H1 (cell line): ENCODE measurements around the gene TCIRG1. TPM values are rescaled to one million over a fixed set of nuclear protein-coding genes. Genes with fewer than 3 reads are reported as not detected.

Experiments
- CTCF ChIA-PET: fragments of 300-600 bp; sonication (Branson Sonifier 250); formaldehyde crosslinking; loops from one replicate; lab custom pipeline; 2021; ENCODE audit not compliant: partially characterized antibody; lab: Charles Lee
- POLR2A ChIA-PET: fragments of 300-600 bp; sonication (Branson Sonifier 250); formaldehyde crosslinking; loops from one replicate; lab custom pipeline; 2021; ENCODE audit warnings: inconsistent platforms; ENCODE audit not compliant: partially characterized antibody; lab: Charles Lee
- DNase-seq, 2 experiments: peaks; one replicate each; pipeline versions ENCODE4 v3.0.0 to v3.0.0-alpha.2; 2010 to 2022; ENCODE audit warnings: low spot score in 2 of 2, low read depth in 1 of 2, mixed read lengths in 1 of 2
- FAIRE-seq: peaks from 2 replicates; lab custom pipeline; 2011; peaks lifted over from hg19 to GRCh38; lab: Jason Lieb, UNC
- H2AFZ ChIP-seq: 2 replicates; pipeline ENCODE4 v1.8.1; 2012; ENCODE audit warnings: low read length, inconsistent platforms
- H2AK5ac ChIP-seq: 2 replicates; pipeline ENCODE4 v1.6.1; 2013; ENCODE audit warnings: low read depth, low read length
- H2BK120ac ChIP-seq: replicated peaks from 2 replicates; pipeline ENCODE3; 2013; ENCODE audit warnings: low read depth, low read length, inconsistent platforms
- H2BK12ac ChIP-seq: 2 replicates; pipeline ENCODE4 v1.6.1; 2013; ENCODE audit warnings: low read depth, low read length
- H2BK15ac ChIP-seq: 2 replicates; pipeline ENCODE4 v1.6.1; 2013; ENCODE audit warnings: low read length
- H2BK20ac ChIP-seq: 2 replicates; pipeline ENCODE4 v1.6.1; 2013; ENCODE audit warnings: low read length
- H2BK5ac ChIP-seq: 2 replicates; pipeline ENCODE4 v1.6.1; 2013; ENCODE audit warnings: low read depth, low read length
- H3K14ac ChIP-seq: 2 replicates; pipeline ENCODE4 v1.6.1; 2013; ENCODE audit warnings: inconsistent platforms; ENCODE audit not compliant: insufficient read length
- H3K18ac ChIP-seq: 2 replicates; pipeline ENCODE4 v1.6.1; 2013; ENCODE audit warnings: low read length; ENCODE audit errors: extremely low read depth
- H3K23ac ChIP-seq: 2 replicates; pipeline ENCODE4 v1.6.1; 2013; ENCODE audit warnings: inconsistent platforms; ENCODE audit not compliant: insufficient read length
- H3K23me2 ChIP-seq: 2 replicates; pipeline ENCODE4 v1.6.1; 2013; ENCODE audit warnings: low read depth, low read length
- H3K27ac ChIP-seq: 2 replicates; pipeline ENCODE4 v1.6.1; 2011; ENCODE audit warnings: low read depth, low read length, inconsistent platforms
- H3K27me3 ChIP-seq, 4 experiments: replicated peaks in 1 of 4; 1 replicate in 1 of 4; 2 replicates in 3 of 4; pipeline versions ENCODE4 v1.6.1 to v1.8.1; 2011 to 2013; ENCODE audit warnings: low read length in 3 of 4, mild to moderate bottlenecking in 3 of 4, inconsistent platforms in 2 of 4, mixed read lengths in 2 of 4, moderate library complexity in 1 of 4; ENCODE audit not compliant: control insufficient read depth in 3 of 4, insufficient read depth in 3 of 4; ENCODE audit errors: extremely low read depth in 1 of 4
- H3K36me3 ChIP-seq, 4 experiments: 2 replicates each; pipeline versions ENCODE4 v1.6.1 to v1.8.1; 2011 to 2013; ENCODE audit warnings: mild to moderate bottlenecking in 4 of 4, low read length in 3 of 4, moderate library complexity in 2 of 4, control low read depth in 1 of 4, inconsistent platforms in 1 of 4; ENCODE audit not compliant: insufficient read depth in 4 of 4, control insufficient read depth in 2 of 4
- H3K4ac ChIP-seq: replicated peaks from 2 replicates; pipeline ENCODE3; 2013; ENCODE audit warnings: low read length, low read depth, mixed read lengths, inconsistent platforms; ENCODE audit not compliant: insufficient read length
- H3K4me1 ChIP-seq, 4 experiments: replicated peaks in 1 of 4; 1 replicate in 1 of 4; 2 replicates in 3 of 4; pipeline versions ENCODE4 v1.6.1 to v1.8.1; 2011 to 2013; ENCODE audit warnings: low read length in 3 of 4, inconsistent platforms in 2 of 4, mixed read lengths in 1 of 4; ENCODE audit not compliant: insufficient read depth in 4 of 4, control insufficient read depth in 3 of 4
- H3K4me2 ChIP-seq, 2 experiments: 2 replicates each; pipeline versions ENCODE4 v1.6.1 to v1.8.1; 2011 to 2013; ENCODE audit warnings: low read depth in 2 of 2, low read length in 2 of 2, control low read depth in 1 of 2, inconsistent platforms in 1 of 2, mild to moderate bottlenecking in 1 of 2; ENCODE audit not compliant: insufficient read depth in 1 of 2
- H3K4me3 ChIP-seq, 4 experiments: fragments of 200-600, 300-600 bp in 1 of 4; sonication (generic), shearing (Covaris generic), sonication (Bioruptor Twin) in 1 of 4; 2 replicates each; pipeline versions ENCODE4 v1.5.1 to v1.8.1; 2011 to 2016; ENCODE audit warnings: low read length in 4 of 4, low read depth in 3 of 4, control low read depth in 2 of 4, inconsistent platforms in 2 of 4, mild to moderate bottlenecking in 2 of 4, mixed read lengths in 1 of 4, moderate library complexity in 1 of 4; ENCODE audit not compliant: insufficient read depth in 2 of 4; ENCODE audit errors: extremely low read depth in 1 of 4
- H3K56ac ChIP-seq: replicated peaks from 2 replicates; pipeline ENCODE3; 2013; ENCODE audit warnings: low read depth, mild to moderate bottlenecking, mixed read lengths, low read length, inconsistent platforms; ENCODE audit not compliant: insufficient read length
- H3K79me1 ChIP-seq: 2 replicates; pipeline ENCODE4 v1.6.1; 2013; ENCODE audit warnings: low read depth, low read length, control low read depth
- H3K79me2 ChIP-seq, 2 experiments: 2 replicates each; pipeline versions ENCODE4 v1.6.1 to v1.8.1; 2012 to 2013; ENCODE audit warnings: low read length in 2 of 2, mild to moderate bottlenecking in 2 of 2, inconsistent platforms in 1 of 2; ENCODE audit not compliant: insufficient read depth in 2 of 2, control insufficient read depth in 1 of 2
- H3K9ac ChIP-seq, 4 experiments: replicated peaks in 1 of 4; 1 replicate in 1 of 4; 2 replicates in 3 of 4; pipeline versions ENCODE4 v1.6.1 to v1.8.1; 2011 to 2013; ENCODE audit warnings: low read depth in 3 of 4, low read length in 3 of 4, control low read depth in 2 of 4, mild to moderate bottlenecking in 2 of 4, moderate library complexity in 2 of 4, inconsistent platforms in 1 of 4; ENCODE audit errors: extremely low read depth in 1 of 4
- H3K9me3 ChIP-seq, 2 experiments: 2 replicates each; pipeline versions ENCODE4 v1.6.1 to v1.8.1; 2012 to 2013; ENCODE audit warnings: mild to moderate bottlenecking in 2 of 2, moderate library complexity in 2 of 2, control low read depth in 1 of 2, inconsistent platforms in 1 of 2, low read depth in 1 of 2, low read length in 1 of 2, mixed read lengths in 1 of 2; ENCODE audit not compliant: insufficient read depth in 2 of 2
- H4K20me1 ChIP-seq, 2 experiments: replicated peaks in 1 of 2; 2 replicates each; pipeline versions ENCODE3 to v1.8.1; 2011 to 2013; ENCODE audit warnings: inconsistent platforms in 2 of 2, low read length in 2 of 2, mild to moderate bottlenecking in 1 of 2; ENCODE audit not compliant: insufficient read depth in 2 of 2, control insufficient read depth in 1 of 2
- H4K5ac ChIP-seq: 2 replicates; pipeline ENCODE4 v1.6.1; 2013; ENCODE audit warnings: low read length, low read depth, mixed read lengths, inconsistent platforms; ENCODE audit not compliant: insufficient read length
- H4K8ac ChIP-seq: 2 replicates; pipeline ENCODE4 v1.8.0; 2013; ENCODE audit warnings: mild to moderate bottlenecking, moderate library complexity, low read length, inconsistent platforms; ENCODE audit not compliant: insufficient read depth; ENCODE audit errors: extremely low read depth
- H4K91ac ChIP-seq: replicated peaks from 2 replicates; pipeline ENCODE3; 2013; ENCODE audit warnings: low read length, mixed read lengths, inconsistent platforms; ENCODE audit not compliant: insufficient read length
- CBX8 ChIP-seq: fragments of 300-800, 300-1000 bp; sonication (generic); IDR thresholded peaks from 2 replicates; pipeline ENCODE4 v1.7.1; 2016; ENCODE audit warnings: low read depth, low read length, borderline replicate concordance
- CEBPB ChIP-seq: IDR thresholded peaks from 2 replicates; pipeline ENCODE4 v1.6.1; 2012; ENCODE audit warnings: low read depth, low read length
- CHD2 ChIP-seq: IDR thresholded peaks from 2 replicates; pipeline ENCODE4 v1.6.1; 2012; ENCODE audit warnings: low read length, improper control_type of control experiment
- EP300 ChIP-seq, 2 experiments: IDR thresholded peaks; 1 replicate in 1 of 2; 2 replicates in 1 of 2; pipeline ENCODE4 v1.6.1; 2011 to 2012; ENCODE audit warnings: low read depth in 2 of 2, low read length in 2 of 2, mild to moderate bottlenecking in 2 of 2, borderline replicate concordance in 1 of 2, inconsistent platforms in 1 of 2, moderate library complexity in 1 of 2
- EZH2 ChIP-seq: fragments of 200-600 bp; sonication (generic); IDR thresholded peaks from 2 replicates; pipeline ENCODE4 v1.7.1; 2012; ENCODE audit warnings: low read depth, mild to moderate bottlenecking, moderate library complexity, low read length, inconsistent platforms; ENCODE audit not compliant: severe bottlenecking
- JUND ChIP-seq: IDR thresholded peaks from 2 replicates; pipeline ENCODE4 v1.6.1; 2011; ENCODE audit warnings: mild to moderate bottlenecking, improper control_type of control experiment, low read length
- KDM4A ChIP-seq: IDR thresholded peaks from one replicate; pipeline ENCODE4 v1.7.1; 2012; ENCODE audit warnings: low read depth, mild to moderate bottlenecking, moderate library complexity, low read length, inconsistent platforms; ENCODE audit not compliant: severe bottlenecking
- POU5F1 ChIP-seq: IDR thresholded peaks from 2 replicates; pipeline ENCODE4 v1.6.1; 2011; ENCODE audit warnings: low read depth, mild to moderate bottlenecking, low read length, moderate library complexity
- RNF2 ChIP-seq: fragments of 200-900, 300-1000 bp; sonication (generic); IDR thresholded peaks from 2 replicates; pipeline ENCODE4 v1.7.1; 2016; ENCODE audit warnings: borderline replicate concordance, low read depth, mild to moderate bottlenecking, antibody characterized with exemption, low read length; ENCODE audit not compliant: poor library complexity, severe bottlenecking; ENCODE audit errors: missing control alignments
- SAP30 ChIP-seq: fragments of 300-600 bp; sonication (generic); IDR thresholded peaks from 2 replicates; pipeline ENCODE4 v1.7.1; 2012; ENCODE audit warnings: low read length, moderate library complexity, mild to moderate bottlenecking, inconsistent platforms; ENCODE audit not compliant: insufficient read depth, insufficient replicate concordance
- SIRT6 ChIP-seq: IDR thresholded peaks from one replicate; pipeline ENCODE4 v1.7.1; 2012; ENCODE audit warnings: low read length, inconsistent platforms
- TEAD4 ChIP-seq: IDR thresholded peaks from 2 replicates; pipeline ENCODE4 v1.6.1; 2012; ENCODE audit warnings: low read depth, low read length, inconsistent platforms, mixed read lengths
- YY1 ChIP-seq: IDR thresholded peaks from 2 replicates; pipeline ENCODE4 v1.6.1; 2011; ENCODE audit warnings: low read depth, mild to moderate bottlenecking, low read length
- WGBS, 2 experiments: shearing (Covaris generic) in 1 of 2; methylation state at CpG; one replicate each; pipeline versions ENCODE4 v1.1.6 to v1.1.7; 2013 to 2015; ENCODE audit warnings: low lambda C conversion rate in 2 of 2, mixed read lengths in 2 of 2, inconsistent platforms in 1 of 2, low coverage in 1 of 2, missing lambda C conversion rate in 1 of 2; ENCODE audit not compliant: insufficient replicate concordance in 2 of 2, insufficient coverage in 1 of 2, insufficient read length in 1 of 2; ENCODE audit errors: extremely low coverage in 1 of 2, missing lambda C conversion rate in 1 of 2; 5-methylcytosine and 5-hydroxymethylcytosine counted together
- polyA plus RNA-seq, 7 experiments: library from polyadenylated mRNA; depleted of rRNA in 3 of 7; stranded (reverse) in 5 of 7; unstranded in 2 of 7; fragments of >200 nt in 5 of 7; fragments of 200-250 nt in 2 of 7; gene quantifications; 1 replicate in 5 of 7; 2 replicates in 1 of 7; 4 replicates in 1 of 7; pipeline versions ENCODE4 v1.2.1 to v1.2.3, GENCODE V29; 2011 to 2013; ENCODE audit warnings: missing spikeins in 2 of 7, mixed read lengths in 2 of 7
- total RNA-seq: library from RNA; stranded (reverse); fragmentation: NEBNext Ultra II Directional; extraction: Animal tissue kit (Norgen Biotek cat#: 25700); gene quantifications from 2 replicates; pipeline ENCODE4 v1.2.1, GENCODE V29; 2021
- TF ChIP-seq, protein P1 (sequence below): IDR thresholded peaks from 2 replicates; pipeline ENCODE4 v1.6.1; 2012; ENCODE audit warnings: inconsistent platforms

Gene TCIRG1
- total and polyA plus RNA-seq, 2 of the 8 experiments (the other 6 are each of a cell fraction or from before 2014, with no cell fraction given), result 25.3 to 39.6 TPM

GRCh38 chr11:68033708-68034045, 5.1 kb upstream of the TCIRG1 start:
- H4K5ac ChIP-seq, result no peak overlapping the region
- 99% methylated on average over 9 of the region's 12 CpGs; no CpG with 5 or more reads in 1 of the 2 experiments for WGBS, 2 experiments
- peaks cover 0 to 18% (median 14%) of the 10 kb centered on the region in 4 experiments; a peak in 5 of 7 replicates for H3K4me1 ChIP-seq
- no peak overlapping the region for H4K91ac ChIP-seq
- no peak overlapping the region for H3K23ac ChIP-seq
- peaks cover 0 to 5% of the 10 kb centered on the region in 2 experiments for H4K20me1 ChIP-seq
- no peak overlapping the region for H2BK120ac ChIP-seq
- DNase-seq, result no peak
- H3K27ac ChIP-seq, result no peak overlapping the region
- H2BK15ac ChIP-seq, result no peak overlapping the region
- no peak overlapping the region; the same call in 1 of the 2 replicates for H4K8ac ChIP-seq
- peaks cover 8% of the 10 kb centered on the region for H3K79me1 ChIP-seq
- H3K4ac ChIP-seq, result no peak overlapping the region
- no peak overlapping the region for H3K4me2 ChIP-seq
- H3K14ac ChIP-seq, result no peak overlapping the region
- no peak overlapping the region for H2AFZ ChIP-seq
- H3K9me3 ChIP-seq, result no peaks in the 10 kb centered on the region
- H3K18ac ChIP-seq, result no peak overlapping the region
- CTCF ChIA-PET, result no interaction called here
- no peak for FAIRE-seq
- H3K79me2 ChIP-seq, result peaks cover 0 to 22% of the 10 kb centered on the region in 2 experiments; a peak in 2 of 4 replicates
- H2BK20ac ChIP-seq, result no peak overlapping the region
- no peak overlapping the region for H2BK12ac ChIP-seq
- H3K9ac ChIP-seq, result no peak overlapping the region
- POLR2A ChIA-PET, result interaction anchor here (0.6 to 16.6 kb wide), 5 partner anchors 8 to 45 kb away, joined by 3 to 183 read pairs (median 7); no protein-coding TSS in a partner anchor
- H3K27me3 ChIP-seq, result no peaks in the 10 kb centered on the region
- H3K36me3 ChIP-seq, result peaks cover 4 to 17% (median 15%) of the 10 kb centered on the region in 4 experiments
- no peak overlapping the region for H2AK5ac ChIP-seq
- H2BK5ac ChIP-seq, result no peak overlapping the region
- H3K23me2 ChIP-seq, result peaks cover 3% of the 10 kb centered on the region; the same call in 1 of the 2 replicates
- H3K4me3 ChIP-seq, result no peak overlapping the region
- H3K56ac ChIP-seq, result no peak overlapping the region
- TF ChIP-seq JUND (no peak), EP300 (IDR thresholded peaks at IDR 0.05; ENCODE audit: borderline replicate concordance in 1 of 2, low read depth in 2 of 2, low read length in 2 of 2) (no peak), TEAD4 (no peak), EZH2 (no peak), CBX8 (no peak), CHD2 (no peak), YY1 (no peak), KDM4A (no peak), SAP30 (no peak), SIRT6 (no peak), RNF2 (no peak), CEBPB (no peak), POU5F1 (no peak)
- TF ChIP-seq, protein P1, sequence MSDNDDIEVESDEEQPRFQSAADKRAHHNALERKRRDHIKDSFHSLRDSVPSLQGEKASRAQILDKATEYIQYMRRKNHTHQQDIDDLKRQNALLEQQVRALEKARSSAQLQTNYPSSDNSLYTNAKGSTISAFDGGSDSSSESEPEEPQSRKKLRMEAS, result no peak
